LNCaP clone FGC (cell line): ENCODE measurements around the gene NR1I2.

ENCODE experiments used
- DNase-seq: peaks from one replicate; pipeline ENCODE4 v3.0.0-alpha.2; 2011; ENCODE audit warnings: low read depth
- H3K4me3 ChIP-seq: 2 replicates; pipeline ENCODE4 v1.5.1; 2011; ENCODE audit warnings: mild to moderate bottlenecking, low read depth, low read length, control low read depth
- CTCF ChIP-seq: IDR thresholded peaks from 2 replicates; pipeline ENCODE4 v1.5.1; 2012; ENCODE audit warnings: mild to moderate bottlenecking; ENCODE audit not compliant: control insufficient read depth, insufficient read depth; ENCODE audit errors: extremely low read depth

NR1I2 gene

GRCh38 chr3:119841808-119842471 lies 60.0 kb downstream of the NR1I2 start:
- no peak for TF ChIP-seq CTCF
- peak; percentile 92 for DNase-seq
- no peak overlapping the region for H3K4me3 ChIP-seq

DNA sequence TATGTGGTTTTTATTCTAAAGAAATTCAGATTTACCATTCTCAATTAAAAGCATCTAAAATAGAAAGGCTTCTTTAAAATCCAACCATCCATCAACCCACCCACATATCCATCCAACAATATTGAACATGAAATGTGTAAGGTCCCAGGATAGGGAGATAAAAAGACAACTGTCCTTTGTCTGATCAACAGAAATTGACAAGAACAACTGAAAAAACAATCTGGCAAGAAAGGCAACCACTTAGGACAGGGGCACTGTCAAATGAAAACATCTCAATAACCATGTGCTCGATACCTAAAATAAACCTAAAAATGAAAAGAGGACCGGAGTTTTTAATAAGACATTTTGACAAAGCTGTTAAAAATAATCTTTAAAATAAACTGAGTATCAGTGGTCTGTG lies 67.2 kb downstream of the NR1I2 start:
- H3K4me3 ChIP-seq: no peak overlapping the region
- no peak for DNase-seq
- no peak for TF ChIP-seq CTCF

DNA sequence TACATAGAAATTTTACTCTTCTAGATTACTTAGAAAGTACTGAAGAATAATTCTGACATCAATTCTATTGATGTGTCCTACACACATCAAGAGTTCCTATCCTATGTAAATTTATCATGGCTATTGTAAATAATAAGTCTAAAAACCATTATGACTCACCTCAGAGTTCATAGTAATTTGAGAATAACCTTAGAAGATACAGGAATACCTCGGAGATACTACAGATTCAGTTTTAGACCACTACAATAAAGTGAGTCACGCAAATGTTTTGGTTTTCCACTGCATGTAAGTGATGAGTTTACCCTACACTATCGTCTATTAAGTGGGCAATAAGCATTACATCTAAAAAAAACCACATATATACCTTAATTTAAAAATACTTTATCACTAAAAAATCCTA lies 74.8 kb downstream of the NR1I2 start:
- H3K4me3 ChIP-seq: no peak overlapping the region
- DNase-seq: no peak
- no peak for TF ChIP-seq CTCF

GRCh38 chr3:119858957-119859356 lies 77.1 kb downstream of the NR1I2 start:
- peak; percentile 64 for DNase-seq
- no peak overlapping the region for H3K4me3 ChIP-seq
- no peak for TF ChIP-seq CTCF

GRCh38 chr3:119859728-119860127 lies 77.8 kb downstream of the NR1I2 start:
- TF ChIP-seq CTCF: no peak
- no peak for DNase-seq
- H3K4me3 ChIP-seq: no peak overlapping the region

DNA sequence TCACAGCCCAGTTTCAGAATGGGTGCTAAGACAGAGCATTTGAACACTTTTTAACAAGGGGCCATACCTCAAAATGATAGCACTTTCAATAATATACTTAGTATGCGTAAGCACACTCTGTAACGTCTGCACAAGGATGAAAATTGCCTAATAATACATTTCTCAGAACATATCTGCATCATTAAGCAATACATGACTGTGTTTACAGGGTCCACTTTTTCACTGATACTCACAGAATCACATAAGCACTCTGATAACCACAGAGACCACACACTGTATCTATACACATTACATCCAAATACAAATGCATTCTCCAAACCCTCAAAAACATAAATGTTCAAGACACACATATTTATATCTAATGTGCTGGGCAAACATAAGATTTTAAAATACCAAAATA lies 79.8 kb downstream of the NR1I2 start:
- H3K4me3 ChIP-seq: no peak overlapping the region
- DNase-seq: no peak
- TF ChIP-seq CTCF: no peak

DNA sequence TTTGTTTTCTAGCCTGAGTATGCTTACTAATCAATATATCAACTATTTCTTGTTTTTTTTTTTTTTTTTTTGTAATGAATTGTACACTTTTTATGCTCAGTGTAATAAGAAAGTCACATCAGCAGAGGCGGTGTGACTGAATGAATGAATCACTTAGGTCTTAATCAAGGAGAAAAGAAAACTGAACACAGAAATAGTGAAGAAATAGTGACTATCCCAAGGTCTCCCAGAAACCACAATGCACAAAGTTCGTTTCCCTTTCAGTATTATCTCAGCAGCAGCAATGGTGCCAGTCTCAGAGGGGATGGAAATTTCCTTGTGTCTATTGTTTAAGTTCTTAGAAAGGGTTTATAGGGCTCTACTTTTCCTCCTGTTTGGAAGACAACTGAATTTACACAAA lies 80.7 kb downstream of the NR1I2 start:
- H3K4me3 ChIP-seq: no peak overlapping the region
- TF ChIP-seq CTCF: no peak
- DNase-seq: no peak
